GM21526 (cell line): ENCODE measurements around the gene NPLOC4.
"Not testable (repeated sequence)": the region's sequence is repeated elsewhere in the genome, so short reads cannot be mapped to it uniquely, and the experiment has no call there.

Experiments used
- ATAC-seq: cut with Tn5 transposase; IDR thresholded peaks from one replicate; pipeline ENCODE4 v1.9.1; 2021; ENCODE audit warnings: moderate library complexity; ENCODE audit not compliant: unreplicated experiment, low FRiP score

NPLOC4 gene

DNA sequence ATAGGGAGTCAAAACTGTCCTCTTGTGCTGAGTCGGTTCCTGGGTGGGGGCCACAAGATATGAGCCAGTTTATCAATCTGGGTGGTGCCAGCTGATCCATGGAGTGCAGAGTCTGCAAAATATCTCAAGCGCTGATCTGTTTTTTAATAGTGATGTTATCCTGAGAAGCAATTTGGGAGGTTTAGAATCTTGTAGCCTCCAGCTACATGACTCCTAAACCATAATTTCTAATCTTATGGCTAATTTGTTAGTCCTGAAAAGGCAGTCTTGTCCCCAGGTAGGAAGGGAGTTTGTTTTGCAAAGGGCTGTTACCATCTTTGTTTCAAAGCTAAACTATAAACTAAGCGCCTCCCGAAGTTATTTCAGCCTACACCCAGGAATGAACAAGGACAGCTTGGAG lies 1.8 kb upstream of the NPLOC4 start:
- no peak for ATAC-seq

DNA sequence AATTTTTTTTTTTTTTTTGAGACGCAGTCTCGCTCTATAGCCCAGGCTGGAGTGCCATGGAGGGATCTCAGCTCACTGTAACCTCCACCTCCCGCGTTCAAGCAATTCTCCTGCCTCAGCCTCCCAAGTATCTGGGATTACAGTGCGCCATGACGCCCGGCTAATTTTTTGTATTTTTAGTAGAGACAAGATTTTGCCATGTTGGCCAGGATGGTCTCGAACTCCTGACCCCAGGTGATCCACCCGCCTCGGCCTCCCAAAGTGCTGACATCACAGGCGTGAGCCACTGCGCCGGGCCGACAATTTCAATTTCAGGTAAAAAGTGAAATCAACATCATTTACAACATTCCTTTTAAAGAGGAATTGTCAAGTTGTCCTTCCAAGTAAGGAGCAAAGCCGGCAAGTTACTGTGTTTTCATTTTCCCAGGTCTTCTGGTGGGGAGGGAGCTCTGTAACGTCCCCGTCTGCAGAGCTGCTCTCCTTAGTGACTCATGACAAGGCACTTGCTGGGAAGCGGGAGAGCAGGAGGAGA lies 873 bp downstream of the NPLOC4 start:
- peak; percentile 12 for ATAC-seq

DNA sequence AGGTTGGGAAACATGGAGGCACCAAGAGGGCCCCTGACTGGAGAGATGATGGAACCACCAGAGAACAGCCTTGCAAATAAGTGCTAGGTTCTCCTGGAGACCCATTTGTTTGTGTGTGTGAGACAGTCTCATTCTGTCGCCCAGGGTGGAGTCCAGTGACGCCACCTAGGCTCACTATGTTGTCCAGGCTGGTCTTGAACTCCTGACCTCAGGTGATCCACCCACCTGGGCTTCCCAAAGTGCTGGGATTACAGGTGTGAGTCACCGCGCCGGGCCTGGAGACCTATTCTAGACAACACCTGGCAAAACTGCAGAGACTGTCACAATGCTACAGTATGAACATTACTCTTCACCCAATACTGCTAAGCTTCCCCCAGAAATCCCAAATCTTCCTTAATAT lies 1.5 kb downstream of the NPLOC4 start:
- ATAC-seq, result no peak

DNA sequence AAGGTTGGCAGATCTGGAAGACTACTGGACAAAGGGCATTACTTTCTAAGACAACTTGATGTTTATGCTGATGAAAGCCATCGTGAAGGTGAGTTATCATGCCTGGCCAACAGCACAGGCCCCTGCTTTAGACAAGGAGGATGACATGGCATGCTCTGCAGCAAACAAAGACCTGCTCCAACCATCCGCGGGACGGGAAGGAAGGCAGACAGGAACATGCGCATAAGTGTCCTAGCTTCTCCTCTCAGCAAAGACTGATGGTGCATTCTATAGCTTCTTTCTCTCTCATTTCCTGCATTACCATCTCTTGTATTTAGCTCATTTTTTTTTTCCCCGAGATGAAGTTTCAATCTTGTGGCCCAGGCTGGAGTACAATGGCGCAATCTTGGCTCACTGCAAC lies 5.4 kb downstream of the NPLOC4 start:
- no peak for ATAC-seq

DNA sequence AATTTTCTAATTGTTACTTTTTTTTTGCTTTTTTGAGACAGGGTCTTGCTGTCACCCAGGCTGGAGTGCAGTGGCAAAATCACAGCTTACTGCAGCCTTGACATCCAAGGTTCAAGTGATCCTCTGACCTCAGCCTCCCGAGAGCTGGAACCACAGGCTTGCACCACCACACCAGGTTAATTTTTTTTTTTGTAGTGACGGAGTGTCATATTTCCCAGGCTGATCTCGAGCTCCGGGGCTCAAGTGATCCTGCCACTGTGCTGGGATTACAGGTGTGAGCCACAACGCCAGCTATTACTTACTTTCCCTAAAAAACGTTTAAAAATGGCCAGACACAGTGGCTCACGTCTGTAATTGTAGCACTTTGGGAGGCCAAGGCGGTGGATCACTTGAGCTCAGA lies 6.6 kb downstream of the NPLOC4 start:
- no peak for ATAC-seq

DNA sequence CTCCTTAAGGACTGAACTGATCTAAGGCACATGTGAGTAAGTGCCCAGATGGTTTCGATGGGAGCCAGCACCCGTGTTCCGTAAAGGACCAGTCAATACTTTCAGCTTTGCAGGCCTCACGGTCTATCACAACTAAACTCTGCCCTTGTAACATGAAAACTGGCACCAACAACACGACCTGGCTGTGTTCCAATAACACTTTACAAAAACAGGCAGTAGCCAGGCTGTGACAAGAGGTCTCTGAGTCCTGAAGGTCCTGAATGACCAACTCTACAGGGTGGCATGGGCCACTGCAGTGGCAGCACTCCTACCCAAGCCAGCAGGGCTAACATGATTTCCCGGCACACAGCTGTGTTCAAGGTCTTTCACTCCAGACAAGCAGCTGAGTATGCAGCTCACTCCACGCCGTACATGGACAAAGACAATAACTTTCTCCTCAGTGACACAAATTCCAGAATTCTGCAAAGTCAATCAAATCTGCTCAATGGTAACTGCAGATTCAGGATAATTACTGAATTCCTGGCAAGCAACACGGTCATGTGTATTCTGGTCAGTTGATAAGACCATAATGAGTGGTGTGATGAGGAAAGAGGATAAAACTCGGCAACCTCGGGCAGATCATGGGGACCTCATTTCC lies 15.3 kb downstream of the NPLOC4 start:
- ATAC-seq, result no peak

DNA sequence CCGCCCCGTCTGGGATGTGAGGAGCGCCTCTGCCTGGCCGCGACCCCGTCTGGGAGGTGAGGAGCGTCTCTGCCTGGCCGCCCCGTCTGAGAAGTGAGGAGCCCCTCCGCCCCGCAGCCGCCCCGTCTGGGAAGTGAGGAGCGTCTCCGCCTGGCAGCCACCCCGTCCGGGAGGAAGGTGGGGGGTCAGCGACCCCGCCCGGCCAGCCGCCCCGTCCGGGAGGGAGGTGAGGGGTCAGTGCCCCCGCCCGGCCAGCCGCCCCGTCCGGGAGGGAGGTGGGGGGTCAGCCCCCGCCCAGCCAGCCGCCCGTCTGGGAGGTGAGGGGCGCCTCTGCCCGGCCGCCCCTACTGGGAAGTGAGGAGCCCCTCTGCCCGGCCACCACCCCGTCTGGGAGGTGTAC lies 18.6 kb downstream of the NPLOC4 start:
- not testable (repeated sequence) for ATAC-seq

DNA sequence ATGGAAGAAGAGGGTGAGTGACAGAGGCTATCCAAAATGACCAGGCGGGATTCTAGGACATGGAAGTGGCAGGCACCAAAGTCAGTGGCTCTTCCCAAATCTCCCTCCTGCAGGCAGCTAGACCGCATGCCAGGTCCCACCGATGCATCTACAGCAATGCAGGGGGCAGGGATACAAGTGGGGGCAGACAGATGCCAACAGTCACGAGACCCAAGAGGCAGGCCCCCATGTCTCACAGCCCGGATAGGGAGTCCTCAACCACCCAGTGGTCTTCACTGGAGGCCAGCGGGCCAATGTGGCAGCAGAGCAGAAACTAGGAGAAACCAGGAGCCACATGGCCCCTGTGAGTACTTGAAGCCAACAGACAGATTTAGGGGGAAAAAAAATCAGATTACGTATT lies 20.0 kb downstream of the NPLOC4 start:
- ATAC-seq, result no peak

DNA sequence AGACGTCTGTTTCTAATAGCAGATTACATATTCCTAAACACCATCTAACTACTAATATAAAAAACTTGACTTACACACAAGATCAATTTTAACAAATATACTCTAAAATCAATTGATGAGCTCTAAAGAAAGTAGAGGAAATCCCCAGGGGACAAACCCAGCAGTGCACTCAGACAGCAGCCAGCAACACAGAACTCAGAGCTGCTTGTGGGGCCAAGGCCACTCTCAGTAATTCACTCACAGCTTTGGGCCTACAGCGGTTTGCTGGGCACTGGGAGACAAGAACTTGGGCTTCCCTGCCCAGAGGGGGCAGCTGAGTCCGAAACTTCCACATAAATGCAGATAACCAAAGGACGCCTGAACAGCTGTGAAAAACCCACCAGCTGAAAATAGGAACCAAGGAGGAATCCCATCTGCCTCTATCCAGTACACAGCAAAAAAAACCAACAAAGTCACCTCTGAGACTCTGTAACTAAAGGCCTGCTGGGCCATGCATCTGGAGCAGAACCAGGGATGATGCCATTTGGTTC lies 21.4 kb downstream of the NPLOC4 start:
- no peak for ATAC-seq

DNA sequence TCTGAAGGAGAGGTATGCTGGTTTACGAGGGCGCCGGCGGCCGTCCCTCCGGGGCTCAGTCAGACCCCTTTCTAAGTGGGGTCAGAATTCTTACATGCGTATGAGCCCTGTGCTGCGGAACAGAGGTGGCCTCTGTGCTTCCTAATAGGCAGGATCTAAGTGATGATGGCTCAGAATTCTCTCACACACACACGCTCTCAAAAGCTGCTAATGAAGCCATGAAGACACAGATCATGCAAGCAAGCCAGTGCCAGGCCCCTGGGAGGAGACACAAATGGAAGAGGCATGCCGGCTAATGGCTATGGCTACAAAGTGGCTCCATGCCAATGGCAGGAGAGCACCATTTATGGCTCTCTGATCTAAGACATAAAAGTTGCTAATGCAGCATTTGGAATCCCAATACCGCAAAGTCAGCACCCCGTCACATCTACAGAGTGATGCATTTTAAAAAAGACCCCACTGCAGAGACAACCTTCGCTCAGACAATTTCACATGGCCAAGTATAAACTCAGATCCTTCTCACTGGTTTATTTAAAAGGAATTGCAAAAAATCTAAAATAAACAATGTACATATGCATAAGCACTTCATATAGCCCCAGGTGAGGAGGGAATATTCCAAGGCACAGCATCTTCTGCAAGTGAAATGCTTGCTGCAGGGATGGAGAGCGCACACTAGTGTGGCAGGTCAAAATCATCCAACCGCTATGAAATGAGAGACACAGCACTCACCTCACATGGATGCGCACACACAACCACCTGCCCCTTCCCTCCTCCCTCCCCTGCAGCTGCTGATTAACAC lies 24.5 kb downstream of the NPLOC4 start:
- no peak for ATAC-seq

DNA sequence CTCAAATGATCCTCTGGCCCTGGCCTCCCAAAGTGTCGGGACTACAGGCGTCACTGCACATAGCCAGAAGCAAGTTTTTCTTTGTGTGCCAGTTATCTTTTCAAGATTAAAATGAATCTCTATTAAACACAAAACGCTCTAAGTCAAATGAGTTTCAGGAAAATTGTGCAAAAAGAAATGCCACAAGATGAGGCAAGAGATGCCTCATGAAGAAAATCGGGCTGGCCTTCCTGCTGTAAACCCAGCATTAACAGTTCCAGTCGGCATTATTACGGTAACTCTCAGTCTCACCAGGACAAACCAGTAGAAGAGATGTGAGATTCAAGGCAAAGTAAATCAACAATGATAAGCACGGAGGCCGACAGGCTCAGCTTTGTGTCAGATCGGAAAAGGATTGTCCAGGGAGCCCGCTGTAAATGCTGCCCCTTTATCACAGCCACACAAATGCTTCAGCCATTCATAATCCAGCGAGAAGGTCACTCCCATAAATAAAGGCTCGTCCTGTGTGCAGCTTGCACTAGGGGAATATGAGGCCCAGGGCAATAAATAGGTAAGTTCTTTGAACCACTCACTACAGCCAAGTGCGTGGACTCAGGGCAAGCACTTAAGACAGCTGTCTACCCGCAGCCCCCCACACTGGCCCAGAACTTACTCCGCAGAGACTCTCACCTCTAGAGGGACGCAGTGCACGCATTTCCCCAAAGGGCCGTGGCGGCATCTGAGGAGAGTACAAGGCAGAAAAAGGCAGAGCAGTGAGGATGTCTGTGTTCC lies 27.2 kb downstream of the NPLOC4 start:
- no peak for ATAC-seq

DNA sequence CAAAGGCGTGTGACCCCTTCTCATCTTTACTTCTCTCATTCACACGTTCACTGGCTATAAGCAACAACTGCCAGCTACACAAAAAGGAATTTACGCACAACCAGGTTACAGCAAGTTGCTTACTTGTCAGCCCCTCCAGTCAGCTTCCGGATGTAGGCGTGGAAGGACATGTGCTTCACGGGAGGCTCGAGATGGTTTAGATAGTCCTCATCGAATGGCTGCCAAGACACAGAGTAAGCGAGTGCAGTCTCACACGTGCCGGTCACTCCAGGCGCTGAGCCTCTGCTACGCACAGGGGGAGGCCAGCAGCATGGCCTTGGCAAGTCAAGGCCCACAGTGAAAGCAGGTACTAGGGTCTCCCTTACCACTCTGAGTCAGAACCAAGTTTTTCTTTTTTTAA lies 28.3 kb downstream of the NPLOC4 start:
- no peak for ATAC-seq

DNA sequence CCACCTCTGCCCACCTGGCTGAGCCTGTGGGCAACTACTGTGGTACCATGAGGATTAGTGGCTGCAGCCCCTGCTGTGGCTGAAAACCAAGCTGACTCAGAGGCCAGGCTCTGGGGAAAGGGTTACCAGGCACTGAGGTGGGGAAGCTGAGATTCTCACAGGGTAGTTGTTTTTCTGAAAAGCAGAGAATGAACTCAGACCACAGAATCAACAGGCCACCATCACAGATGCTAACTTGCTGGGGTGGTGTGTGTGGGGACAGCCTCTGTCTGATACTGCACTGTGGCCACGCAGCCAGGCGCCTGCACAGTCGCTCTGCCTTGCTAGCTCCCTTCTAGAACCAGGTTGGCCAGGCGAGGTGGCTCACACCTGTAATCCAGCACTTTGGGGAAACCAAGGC lies 28.8 kb downstream of the NPLOC4 start:
- no peak for ATAC-seq

DNA sequence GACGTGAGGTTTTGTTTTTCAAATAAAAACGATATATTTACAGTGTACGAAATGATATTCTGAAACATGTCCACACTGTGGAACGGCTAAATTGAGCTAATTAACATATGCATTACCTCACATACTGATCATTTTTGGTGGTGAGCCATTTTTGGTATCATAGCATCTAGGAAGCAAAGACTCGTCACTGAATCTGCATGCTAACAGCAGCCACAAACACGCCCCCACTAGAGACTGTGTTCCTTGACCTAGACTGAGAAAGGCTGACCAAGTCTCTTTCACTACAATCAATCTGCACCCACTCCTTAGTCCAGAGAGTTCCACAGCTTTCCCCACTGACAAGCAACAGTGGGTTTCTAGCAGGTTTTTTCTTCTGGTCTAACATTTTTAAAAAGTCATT lies 29.5 kb downstream of the NPLOC4 start:
- no peak for ATAC-seq

DNA sequence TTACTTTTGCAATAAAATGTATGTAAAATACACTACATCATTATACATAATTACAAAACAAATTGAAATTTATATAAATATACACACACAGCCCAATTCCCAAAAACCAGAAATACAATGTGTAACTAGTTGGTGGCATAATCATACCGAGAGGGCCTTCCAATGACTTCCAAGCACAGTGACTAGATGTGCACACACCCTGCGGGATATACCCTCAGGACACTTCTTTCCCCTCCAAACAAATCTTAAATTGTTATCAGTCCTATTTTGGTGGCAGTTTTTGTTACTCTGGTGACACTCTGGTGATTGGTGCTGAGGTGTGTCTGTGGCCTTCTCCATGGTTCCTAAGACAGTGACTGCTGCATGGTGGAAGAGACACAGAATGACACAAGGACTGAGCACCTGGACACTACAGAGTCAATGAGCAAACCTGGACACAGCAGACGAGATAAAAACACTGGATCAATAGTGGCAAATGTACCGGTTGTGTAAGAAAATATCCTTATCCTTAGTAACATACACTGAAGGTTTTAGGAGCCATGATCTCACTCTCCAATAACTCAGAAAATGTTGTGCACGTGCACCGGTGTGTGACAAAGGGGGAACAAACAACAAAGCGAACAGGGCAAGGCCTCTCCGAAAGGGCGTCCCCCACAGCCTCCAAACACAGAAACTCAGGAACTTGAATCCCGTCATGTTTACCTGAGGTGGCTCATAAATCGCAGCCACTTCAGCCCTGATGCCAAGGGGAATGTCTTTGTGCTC lies 32.9 kb downstream of the NPLOC4 start:
- no peak for ATAC-seq

DNA sequence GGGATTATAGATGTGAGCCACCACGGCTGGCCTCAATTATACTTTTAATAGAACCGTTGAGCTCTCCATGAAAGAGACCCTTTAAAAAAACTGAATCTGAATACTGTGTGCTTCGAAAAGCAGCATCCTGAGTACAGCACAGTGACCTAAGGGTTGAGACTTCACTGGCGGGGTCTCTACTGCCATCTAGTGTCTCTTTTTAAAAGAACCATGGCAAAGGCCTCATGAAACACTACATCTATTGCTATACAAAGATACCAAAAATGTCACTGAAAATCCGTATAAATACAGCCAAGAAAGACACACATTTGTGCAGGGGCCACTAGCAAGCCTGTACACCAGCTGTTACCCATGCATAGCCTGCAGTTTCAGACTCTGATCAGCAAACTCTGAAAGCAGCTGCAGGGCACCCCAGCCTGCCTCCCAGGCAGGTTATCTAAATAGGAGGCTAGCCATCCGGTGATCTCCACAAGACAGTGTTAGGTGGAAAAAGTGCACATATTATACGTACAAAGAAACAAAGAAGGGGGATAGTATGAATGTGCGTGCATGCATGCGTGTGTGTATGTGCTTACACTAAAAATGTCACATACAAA lies 35.3 kb downstream of the NPLOC4 start:
- no peak for ATAC-seq

DNA sequence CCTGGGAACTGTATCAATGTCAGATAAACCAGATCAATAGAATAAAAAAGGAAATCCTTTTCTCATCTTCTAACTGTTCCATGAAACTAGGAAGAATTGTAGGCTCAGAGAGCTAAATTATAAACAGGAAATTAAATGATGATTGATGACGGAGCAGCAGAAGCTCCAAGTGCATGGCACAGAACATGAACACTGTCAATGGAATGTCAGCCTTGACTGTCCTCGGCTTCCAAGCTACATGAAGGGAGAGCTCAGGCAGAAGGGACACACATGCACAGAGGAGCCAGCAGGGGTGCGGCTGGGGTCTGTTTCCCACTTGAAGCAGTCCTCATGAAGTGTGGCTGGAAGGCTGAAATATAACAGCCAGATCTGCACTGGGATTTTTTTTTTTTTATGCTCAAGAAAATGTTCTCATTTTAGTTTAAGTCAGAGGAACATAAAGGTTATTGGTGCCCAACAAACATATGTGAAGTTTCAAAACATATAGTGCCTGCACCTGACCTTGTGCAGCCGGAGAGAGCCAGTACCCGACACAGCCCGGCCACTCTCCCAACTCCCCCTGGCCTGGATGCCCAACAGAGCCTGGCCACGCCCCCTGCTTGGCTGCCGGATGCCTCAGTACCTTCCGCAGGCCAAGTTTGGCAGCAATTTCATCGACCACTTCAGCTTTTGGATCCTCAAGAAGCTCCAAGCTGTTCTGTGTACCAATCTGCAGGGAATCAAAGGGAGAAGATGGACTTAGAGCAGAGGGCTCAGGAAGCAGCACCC lies 37.0 kb downstream of the NPLOC4 start:
- ATAC-seq, result no peak

DNA sequence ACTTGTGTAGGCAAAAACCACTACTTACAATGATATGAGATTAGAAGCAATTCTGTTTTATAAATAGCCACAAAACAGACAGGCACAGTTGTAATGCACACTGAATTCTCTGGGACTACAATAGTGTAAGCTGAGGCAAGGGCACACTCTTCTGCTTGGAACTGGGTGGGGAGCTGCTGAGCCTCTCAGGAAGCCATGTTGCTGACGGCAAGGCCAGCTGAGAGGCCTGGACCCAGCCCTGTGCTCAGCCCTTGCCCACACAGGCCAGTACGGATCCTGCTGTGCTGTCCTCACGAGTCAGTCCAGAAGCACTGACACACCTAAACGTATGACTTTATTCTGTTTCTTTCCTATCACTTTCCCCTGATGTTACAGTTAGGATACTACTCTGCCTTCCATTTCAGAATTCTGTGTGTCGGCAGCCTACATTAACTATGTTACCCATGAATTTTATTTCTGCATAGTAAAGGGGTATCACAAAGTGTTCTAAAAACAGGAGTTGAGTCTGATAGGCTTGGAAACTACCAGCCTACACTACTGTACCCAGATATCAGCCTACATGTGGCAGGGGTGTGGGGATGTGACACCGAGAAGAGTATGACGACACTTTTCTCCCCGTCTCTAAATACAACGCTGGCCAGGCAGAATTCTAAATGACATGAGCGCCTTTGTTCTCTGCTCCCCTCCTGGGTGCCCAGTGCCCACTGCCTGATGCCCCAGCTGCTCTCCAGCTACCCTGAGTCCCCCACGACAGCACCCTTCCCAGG lies 43.6 kb downstream of the NPLOC4 start:
- no peak for ATAC-seq

DNA sequence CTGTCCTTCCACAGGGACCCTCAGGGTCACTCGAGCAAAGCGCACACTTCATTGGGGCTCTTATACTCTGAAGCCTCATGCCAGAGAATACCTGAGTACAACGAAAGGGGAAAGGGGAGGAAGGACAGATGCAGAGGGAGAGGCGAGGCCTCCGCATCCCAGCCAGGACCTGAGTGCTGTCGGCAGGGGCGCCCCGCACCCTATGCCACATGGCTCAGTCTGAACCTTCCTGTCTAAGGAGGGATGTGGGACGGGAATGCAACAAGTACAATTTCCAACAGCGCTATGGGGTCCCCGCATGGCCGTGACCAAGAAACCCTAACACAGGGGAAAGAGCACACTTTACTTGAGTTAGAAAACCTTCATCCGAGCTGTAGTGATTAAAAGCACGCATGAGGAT lies 44.9 kb downstream of the NPLOC4 start:
- ATAC-seq, result no peak
